COLO829 (cell line): Measurements from ENCODE around the gene SERPINB6.
"Not testable (repeated sequence)": the region's sequence is repeated elsewhere in the genome, so short reads cannot be mapped to it uniquely, and the experiment has no call there.

Experiments
- DNase-seq: peaks from one replicate; pipeline ENCODE4 v3.0.0; 2012; ENCODE audit warnings: low spot score

SERPINB6 gene

DNA sequence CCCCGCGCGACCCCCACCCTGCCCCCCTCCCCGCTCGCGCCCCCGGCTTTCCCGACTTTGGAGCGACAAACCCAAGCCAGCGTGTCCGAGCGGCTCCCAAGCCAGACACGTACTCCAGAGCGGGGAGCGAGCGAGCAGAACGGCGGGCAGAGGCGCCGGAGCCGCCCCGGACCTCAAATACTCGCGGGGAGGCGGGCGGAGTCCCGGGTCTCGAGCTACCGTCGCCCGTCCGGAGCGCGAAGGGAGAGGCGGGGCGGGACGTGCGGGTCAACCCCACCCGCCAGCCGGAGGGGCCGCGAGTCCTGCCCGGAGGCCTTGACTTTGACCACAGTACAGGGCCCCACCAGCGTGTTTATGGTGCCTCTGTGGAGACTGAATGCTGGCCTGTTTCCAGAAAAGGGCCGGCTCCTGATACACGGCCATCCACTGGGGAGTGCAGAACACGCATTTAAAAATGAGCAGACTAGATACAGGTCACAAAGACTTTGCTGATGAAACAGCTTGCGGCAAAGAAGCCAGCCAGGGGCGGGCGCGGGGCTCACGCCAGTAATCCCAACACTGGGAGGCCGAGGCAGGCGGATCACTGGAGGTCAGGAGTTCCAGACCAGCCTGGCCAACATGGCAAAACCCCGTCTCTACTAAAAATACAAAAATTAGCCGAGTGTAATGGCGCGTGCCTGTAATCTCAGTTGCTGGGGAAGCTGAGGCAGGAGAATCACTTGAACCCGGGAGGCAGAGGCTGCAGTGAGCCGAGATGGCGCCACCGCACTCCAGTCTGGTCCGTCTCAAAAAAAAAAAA is at the start of gene SERPINB6:
Gene SERPINB6 (minus strand): TSS at position 148 of the 799 bp plus-strand sequence. CDS start 12,235 bp downstream, outside the sequence.
- DNase-seq: peak; percentile 36

DNA sequence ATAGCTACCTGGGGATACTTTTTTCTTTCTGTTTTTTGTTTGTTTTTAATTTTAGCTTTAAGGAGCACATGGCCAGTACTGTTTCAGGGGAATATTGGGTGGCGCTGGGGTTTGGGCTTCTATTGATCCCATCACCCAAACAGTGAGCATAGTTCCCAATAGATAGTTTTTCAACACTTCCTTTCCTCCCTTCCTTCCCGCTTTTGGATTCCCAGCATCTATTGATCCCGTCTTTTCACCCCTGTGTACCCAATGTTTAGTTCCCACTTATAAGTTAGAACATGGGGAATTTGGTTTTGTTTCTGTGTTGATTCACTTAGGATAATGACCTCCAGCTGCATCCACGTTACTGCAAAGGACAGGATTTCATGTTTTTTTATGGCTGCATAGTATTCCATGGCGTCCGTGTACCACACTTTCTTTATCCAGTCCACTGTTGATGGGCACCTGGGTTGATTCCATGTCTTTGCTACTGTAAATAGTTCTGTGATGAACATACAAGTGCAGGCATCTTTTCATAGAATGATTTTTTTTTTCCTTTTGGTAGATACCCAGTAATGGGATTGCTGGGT is 48.5 kb upstream of the SERPINB6 start:
- no peak for DNase-seq

DNA sequence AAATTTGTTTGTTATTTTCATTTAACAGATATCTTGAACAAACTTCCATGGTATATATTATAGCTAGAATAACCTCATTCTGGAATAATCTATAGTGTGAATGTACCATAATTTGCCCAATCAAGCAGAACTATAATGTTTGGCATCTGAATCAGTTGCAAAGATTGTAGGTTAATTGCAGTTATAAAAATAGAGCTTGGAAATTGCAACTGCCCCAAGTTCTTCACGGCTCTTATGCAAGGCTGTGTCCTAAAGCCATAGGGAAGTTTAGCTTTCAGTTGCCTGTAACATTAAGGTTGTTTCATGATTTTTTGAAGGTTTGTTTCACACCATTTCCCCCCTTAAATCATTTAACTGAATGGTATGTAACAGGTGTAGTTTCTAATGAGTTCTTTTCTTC is 47.7 kb upstream of the SERPINB6 start:
- no peak for DNase-seq

DNA sequence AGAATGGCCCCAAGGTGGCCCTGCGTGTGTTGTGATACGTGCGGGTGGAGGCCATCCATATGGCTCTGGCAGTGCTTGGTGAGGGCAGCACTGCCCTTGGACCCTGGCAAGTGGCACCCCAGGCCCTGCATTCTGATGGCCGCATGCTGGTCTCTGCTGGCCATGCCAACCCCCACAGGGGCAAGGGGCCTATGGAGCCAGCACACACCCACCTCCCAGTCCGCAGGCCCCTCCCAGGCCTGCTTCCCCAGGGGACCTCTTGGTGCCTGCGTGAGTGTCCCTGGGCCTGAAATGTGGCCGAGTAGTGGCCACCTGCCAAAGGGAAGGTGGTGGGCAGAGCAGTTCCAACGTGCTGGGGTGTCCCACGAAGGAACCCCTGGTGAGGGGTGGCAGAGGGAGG is 45.9 kb upstream of the SERPINB6 start:
- no peak for DNase-seq

DNA sequence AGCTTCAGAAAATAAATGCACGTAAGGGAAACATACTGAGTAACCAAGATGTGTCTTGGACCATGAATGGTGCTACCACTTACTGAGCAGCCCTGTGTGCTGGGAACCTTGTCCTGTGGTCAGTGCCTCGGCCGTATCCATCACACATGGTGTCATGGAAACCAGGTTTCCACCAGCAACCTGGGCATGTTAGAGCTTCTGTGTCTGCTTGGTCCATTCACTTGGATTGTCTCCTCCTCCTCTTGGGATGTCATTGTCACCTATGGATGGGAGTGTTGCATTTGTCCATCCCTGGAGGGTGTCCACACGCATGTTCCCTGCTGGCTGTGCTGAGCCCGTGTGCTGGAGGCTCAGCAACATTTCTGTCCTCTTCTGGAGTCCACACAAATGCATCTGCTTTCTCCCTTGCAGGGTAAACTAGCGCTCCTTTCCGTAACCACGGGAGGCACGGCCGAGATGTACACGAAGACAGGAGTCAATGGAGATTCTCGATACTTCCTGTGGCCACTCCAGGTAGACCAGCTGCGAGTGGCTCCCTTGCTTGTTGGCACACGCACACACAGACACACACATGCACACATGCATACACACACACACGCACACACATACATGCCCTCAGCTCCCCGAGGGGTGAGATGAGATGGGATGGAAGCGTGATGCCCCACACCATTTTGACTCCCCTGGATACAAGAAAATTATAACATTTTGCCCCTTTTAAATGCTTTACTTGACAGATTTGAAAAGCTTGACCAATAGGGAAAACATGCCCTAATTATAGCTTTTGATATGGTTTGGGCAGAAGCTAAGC is 45.3 kb upstream of the SERPINB6 start:
- no peak for DNase-seq

DNA sequence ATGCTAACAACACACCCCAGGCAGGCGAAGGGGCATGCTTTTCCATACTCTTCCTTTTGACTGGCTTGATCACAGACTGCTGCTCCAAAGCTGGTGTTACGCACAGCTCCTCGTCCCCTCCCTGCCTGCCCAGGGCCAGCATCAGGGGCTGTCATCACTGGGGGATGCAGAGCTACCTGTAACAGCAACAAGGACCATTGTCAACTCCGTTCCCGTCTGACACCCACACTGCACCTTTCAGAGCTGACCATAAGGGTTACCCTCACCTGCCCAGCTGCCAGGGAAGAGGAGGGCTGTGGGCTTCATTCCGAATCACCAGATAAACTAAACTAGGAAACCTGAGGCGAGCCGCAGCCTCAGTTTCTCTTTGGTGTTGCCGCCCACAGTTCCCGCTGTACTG is 43.8 kb upstream of the SERPINB6 start:
- DNase-seq: no peak

DNA sequence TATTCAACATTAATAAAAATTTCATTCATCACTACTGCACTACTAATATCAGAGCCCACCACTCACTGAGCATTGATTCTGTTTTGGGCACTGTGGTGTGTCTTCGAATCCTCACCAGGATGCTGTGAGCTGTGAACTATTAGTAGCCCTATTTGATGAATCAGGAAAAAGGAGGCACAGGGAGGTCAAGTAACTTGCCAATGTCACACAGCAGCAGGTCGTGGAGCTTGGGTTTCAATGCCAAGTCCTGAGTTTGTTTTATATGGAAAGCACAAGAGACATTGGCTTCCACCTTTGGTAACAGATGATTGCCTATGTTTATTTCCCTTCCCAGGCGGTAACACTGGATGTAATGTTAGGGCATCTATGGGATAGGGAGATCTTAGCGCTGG is 43.3 kb upstream of the SERPINB6 start:
- DNase-seq: no peak

DNA sequence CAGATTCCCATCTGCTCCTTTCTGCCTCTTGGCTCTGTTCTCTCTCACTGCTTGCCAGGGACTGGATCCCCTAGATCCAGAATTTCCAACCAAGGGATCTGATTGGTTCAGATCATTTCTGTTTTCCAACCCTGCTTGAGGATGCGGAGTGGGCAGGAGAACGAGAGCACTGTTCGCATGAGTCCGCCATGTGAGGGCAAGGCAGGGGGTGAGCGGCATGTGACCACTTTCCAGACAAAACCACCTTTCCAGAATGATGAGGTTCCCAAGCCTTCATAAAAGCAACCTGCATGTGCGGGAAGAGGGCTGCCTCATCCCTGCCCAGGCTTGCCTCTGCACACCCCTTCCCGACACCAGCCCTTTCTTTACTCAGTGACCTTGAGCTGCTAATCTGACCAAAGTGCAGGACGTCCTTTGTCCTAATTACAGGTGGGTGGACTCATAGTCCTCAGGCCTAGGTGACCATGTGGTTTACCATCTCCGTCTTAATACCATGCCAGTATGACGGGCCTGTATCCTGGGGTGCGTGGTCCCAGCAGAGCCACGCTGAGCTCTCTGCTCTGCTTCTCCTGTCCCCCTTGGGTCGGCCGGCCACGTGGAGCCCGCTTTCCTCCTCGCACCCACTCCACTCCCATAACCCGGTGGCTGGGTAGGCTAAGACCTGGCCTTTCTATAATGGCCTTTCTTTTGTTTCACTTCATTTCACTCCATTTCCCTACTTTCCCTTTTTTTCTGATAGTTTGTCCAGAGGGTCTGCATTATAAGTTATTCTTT is 42.7 kb upstream of the SERPINB6 start:
- no peak for DNase-seq

DNA sequence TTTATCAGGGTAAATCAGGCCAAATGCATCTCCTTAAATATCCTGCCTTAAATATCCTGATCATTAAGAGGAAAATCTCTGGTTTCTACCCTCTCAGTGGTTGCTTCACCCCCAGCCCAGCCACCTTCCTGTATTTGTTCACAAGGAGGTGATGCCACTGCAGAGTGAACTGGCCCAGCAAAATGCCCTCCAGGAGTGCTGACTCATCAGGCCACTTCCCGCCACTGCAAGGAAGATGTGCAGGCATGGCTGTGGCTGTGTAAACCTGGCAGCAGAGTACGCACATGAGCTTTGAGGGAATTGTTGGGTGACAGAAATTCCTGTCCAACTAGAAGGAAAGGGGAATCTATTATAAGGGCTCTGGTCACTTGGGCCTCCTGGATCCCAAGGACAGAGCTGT is 42.1 kb upstream of the SERPINB6 start:
- peak; percentile 47 for DNase-seq

DNA sequence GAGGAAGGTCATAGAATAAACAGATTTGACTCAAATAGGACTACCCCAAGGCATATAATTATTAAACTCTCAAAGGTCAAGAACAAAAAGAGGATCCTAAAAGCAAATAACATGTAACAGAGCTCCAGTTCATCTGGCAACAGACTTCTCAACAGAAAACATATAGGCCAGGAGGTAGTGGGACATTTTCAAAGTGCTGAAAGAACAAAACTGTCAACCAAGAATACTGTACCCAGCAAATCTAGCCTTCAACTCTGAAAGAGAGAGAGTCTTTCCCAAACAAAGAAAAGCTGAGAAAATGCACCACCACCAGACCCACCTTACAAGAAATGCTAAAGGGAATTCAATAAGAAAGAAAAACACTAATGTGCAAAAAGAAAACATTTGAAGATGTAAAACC is 40.2 kb upstream of the SERPINB6 start:
- DNase-seq: no peak

DNA sequence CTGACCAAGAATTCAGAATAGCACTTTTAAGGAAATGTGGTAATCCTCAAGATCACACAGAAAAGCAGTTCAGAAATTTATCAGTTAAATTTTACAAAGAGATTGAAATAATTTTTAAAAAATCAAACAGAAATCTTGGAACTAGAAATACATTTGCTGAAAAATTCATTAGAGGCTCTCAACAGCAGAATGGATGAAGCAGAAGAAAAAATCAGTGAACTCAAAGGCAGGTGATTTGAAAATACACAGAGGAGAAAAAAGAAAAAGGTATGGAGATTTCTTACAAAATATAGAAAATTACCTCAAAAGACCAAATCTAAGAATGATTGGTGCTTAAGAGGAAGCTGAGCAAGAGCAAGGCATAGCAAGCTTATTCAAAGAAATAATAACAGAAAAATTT is 39.8 kb upstream of the SERPINB6 start:
- DNase-seq: no peak

DNA sequence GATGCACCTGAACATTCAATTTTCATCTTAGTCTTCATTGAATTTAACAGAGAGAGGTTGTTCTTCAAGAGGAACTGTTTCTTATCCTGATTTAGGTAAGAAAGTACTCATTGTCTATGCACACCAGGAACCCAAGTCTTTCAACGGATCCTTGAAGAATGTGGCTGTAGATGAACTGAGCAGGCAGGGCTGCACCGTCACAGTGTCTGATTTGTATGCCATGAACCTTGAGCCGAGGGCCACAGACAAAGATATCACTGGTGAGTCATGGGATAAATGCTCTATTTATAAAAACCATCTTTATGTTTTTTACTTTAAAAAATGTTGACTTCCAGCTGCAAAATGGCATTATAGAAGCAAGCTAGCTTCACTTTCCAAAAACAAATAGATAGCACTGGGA is 38.6 kb upstream of the SERPINB6 start:
- peak; percentile 85 for DNase-seq

DNA sequence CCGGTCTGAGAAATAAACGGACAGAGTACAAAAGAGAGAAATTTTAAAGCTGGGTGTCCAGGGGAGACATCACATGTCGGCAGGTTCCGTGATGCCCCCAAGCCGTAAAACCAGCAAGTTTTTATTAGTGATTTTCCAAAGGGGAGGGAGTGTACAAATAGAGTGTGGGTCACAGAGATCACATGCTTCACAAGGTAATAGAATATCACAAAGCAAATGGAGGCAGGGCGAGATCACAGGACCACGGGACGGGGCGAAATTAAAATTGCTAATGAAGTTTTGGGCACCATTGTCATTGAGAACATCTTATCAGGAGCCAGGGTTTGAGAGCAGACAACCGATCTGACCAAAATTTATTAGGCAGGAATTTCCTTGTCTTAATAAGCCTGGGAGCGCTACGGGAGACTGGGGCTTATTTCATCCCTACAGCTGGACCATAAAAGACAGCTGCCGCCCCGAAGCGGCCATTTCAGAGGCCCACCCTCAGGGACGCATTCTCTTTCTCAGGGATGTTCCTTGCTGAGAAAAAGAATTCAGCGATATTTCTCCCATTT is 37.4 kb upstream of the SERPINB6 start:
- DNase-seq: not testable (repeated sequence)

DNA sequence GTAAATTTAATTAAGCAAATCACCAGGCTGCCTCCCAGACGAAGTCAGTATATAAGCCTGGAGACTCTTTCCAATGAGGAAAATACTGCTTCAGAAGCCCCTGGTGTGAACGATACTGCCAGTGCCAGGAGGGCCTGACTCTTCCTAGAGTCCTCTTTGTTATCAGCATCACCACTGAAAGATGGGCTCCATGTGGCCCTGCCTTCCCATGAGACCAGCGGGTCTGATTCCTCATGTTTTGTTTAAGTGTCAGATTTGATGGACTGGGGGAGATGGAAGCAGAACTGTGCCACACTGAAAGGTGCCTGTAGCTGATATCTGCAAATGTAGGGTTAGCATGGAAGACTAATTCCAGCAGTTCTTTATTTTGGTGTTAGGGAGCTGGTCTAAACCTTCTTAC is 36.2 kb upstream of the SERPINB6 start:
- no peak for DNase-seq

DNA sequence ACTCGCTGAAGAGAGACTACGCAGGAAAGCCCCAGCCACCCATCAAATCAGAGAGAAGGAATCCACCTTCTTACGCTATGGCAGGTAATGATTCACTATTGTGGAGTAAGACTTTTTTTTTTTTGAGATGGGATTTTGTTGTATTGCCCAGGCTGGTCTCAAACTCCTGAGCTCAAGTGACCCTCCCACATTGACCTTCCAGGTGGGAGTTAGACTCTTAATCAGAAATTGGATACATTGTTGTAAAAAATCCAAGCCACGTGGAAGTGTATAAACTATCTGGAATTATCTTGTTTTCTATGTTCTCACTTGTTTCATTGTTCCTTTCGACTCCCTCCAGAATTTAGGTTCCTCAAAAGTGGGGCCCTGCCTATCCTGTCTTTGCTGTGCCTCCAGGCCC is 35.1 kb upstream of the SERPINB6 start:
- DNase-seq: no peak

DNA sequence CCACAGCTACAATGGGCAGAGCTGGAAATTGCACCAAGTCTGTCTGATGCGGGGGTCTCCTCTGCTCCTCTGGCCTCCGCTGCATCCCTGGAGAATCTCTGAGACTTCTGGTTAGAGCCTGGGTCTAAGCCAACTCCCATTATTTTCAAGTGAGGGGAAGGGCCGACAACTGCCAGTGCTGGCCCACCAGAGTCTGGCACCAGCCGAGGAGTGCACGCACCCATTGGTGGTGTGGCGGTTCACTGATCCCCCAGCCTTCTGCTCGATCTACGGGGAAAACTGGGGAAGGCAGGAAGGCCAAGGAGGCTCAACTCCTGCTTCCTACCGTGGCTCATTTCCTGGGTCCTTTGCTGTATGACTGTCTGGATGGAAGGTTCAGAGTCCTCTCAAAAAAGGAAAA is 34.5 kb upstream of the SERPINB6 start:
- DNase-seq: no peak

DNA sequence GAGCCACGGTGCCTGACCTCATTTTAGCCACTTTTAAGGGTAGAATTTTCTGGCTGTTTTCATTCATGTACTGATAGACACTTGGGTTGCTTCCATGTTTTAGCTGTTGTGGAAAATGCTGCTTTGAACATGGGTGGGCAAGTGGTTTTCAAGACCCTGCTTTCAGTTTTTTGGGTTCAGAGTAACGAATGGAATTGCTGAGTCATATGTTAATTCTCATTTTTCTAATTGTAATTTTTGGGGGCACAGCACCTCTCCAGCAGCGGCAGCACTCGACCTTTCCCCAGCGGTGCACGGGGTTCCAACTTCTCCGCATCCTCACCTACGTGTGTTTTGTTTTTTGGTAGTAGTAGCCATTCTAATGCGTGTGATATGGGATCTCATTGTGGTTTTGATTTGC is 33.7 kb upstream of the SERPINB6 start:
- no peak for DNase-seq

DNA sequence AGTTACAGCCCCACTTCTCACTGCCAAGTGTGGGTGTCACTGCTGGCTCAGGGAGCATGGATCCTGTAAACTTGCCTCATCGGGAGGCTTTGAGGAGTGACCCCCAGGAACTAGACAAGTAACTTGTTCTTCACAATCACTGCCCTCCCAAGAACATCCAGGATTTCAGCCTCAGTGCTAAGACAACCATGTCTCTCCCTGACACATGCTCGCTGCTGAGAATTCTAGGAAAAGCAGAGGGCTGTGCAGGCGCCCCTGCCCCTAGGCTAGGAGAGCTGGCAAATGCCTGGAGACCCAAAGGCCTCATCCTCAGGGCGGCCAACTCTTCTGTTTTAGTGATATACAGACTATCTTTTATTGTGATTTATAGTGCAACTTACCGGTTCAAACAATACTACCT is 31.9 kb upstream of the SERPINB6 start:
- DNase-seq: not testable (repeated sequence)

DNA sequence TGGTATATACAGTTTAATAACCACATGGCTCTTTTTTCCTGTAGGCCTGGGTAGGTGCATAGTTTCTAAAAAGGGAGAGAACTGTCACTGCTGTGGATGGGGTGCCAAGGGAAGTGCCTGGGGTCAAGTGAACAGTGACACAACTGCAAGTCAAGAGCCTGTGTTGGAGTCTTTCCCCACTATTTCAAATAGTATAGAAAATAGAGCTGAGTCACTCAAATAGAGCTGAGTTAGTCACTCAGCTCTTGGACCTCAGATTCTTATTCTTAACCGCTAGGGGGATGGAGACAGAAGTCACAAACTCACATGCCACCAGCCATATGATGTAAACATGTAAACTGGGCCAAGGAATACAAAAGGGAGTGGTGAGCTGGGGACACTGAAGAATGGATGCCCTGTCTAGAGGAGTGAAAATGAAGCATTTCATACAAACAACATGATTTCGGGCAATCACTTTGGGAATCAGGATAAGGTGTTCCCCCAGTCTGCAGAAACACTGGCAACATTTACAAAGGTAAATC is 30.5 kb upstream of the SERPINB6 start:
- DNase-seq: peak; percentile 81

DNA sequence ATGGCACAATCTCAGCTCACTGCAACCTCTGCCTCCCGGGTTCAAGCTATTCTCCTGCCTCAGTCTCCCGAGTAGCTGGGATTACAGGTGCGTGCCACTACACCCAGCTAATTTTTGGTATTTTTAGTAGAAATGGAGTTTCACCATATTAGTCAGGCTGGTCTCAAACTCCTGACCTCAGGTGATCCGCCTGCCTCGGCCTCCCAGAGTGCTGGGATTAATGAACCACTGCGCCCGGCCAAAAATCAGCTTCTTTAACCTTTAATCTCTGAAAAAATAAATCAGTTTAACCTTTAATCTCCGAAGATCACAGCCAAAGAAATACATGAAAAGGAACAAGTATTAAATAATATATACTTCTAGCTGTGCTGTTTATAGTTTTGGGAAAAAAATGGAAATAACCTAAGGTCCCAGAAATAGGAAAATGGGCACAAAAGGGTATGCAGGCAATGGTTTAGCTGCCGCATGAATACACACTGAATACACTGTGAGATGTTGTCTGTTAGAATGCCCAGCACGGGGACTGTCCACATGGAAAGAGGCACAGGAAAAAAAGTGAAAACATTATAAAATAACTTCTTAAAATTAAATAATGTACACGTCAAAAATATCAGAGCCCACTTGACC is 29.9 kb upstream of the SERPINB6 start:
- DNase-seq: no peak
